ENCODE measurements around the gene TAAR5.
"Not testable (repeated sequence)": the region's sequence is repeated elsewhere in the genome, so short reads cannot be mapped to it uniquely, and the experiment has no call there.

The TAAR5 gene, protein sequence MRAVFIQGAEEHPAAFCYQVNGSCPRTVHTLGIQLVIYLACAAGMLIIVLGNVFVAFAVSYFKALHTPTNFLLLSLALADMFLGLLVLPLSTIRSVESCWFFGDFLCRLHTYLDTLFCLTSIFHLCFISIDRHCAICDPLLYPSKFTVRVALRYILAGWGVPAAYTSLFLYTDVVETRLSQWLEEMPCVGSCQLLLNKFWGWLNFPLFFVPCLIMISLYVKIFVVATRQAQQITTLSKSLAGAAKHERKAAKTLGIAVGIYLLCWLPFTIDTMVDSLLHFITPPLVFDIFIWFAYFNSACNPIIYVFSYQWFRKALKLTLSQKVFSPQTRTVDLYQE

GRCh38 chr6:132589454-132589853, at the start of gene TAAR5:
TSS of gene TAAR5 (minus strand) at chr6:132589741. CDS start at chr6:132589686, 55 bp downstream.
- no peak for FAIRE-seq

DNA sequence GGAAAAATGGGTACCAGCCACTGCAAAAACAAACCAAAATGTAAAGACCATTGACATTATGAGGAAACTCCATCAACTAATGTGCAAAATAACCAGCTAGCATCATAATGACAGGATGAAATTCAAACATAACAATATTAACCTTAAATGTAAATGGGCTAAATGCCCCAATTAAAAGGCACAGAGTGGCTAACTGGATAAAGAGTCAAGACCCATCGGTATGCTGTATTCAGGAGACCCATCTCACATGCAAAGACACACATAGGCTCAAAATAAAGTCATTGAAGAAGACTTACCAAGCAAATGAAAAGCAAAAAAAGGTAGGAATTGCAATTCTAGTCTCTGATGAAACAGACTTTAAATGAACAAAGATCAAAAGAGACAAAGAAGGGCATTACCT, 47.6 kb upstream of the TAAR5 start:
- FAIRE-seq = not testable (repeated sequence)

DNA sequence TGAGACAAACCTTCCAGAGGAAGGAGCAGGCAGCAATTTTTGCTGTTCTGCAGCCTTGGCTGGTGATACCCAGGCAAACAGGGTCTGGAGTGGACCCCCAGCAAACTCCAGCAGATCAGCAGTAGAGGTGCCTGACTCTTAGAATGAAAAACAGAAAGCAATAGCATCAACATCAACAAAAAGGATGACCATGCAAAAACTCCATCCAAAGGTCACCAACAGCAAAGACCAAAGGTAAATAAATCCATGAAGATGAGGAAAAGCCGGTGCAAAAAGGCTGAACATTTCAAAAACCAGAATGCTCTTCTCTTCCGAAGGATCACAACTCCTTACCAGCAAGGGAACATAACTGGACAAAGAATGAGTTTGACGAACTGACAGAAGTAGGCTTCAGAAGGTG, 46.4 kb upstream of the TAAR5 start:
- not testable (repeated sequence) for FAIRE-seq

- not testable (repeated sequence) for FAIRE-seq
These were observed 45.7 kb upstream of the TAAR5 start for GRCh38 chr6:132635288-132635687.

- FAIRE-seq = no peak
These were observed 45.3 kb upstream of the TAAR5 start for GRCh38 chr6:132634796-132635195.

DNA sequence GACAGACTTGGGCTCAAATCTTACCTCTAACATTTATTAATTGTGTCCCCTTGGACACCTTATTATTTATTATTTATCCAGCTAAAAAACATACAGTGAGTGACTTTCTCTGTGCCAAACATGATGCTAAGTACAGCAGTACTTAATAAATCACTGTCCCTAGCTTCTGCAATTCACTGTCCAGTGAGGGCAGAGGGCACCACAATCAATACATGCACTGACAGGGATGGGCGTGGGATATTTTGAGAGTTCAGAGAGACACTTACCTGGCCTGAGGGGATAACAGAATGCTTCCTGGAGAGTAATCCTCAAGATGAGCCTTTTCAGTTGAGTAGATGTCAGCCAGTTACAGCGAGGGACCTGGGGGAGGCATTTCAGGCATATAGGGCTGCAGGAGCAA, 43.8 kb upstream of the TAAR5 start:
- FAIRE-seq = no peak

- no peak for FAIRE-seq
These were observed 34.6 kb upstream of the TAAR5 start, which contains the start of gene TAAR2 for GRCh38 chr6:132624175-132624574. TSS of gene TAAR2 (minus strand) at chr6:132624275. CDS start at chr6:132624275, 0 bp downstream.

DNA sequence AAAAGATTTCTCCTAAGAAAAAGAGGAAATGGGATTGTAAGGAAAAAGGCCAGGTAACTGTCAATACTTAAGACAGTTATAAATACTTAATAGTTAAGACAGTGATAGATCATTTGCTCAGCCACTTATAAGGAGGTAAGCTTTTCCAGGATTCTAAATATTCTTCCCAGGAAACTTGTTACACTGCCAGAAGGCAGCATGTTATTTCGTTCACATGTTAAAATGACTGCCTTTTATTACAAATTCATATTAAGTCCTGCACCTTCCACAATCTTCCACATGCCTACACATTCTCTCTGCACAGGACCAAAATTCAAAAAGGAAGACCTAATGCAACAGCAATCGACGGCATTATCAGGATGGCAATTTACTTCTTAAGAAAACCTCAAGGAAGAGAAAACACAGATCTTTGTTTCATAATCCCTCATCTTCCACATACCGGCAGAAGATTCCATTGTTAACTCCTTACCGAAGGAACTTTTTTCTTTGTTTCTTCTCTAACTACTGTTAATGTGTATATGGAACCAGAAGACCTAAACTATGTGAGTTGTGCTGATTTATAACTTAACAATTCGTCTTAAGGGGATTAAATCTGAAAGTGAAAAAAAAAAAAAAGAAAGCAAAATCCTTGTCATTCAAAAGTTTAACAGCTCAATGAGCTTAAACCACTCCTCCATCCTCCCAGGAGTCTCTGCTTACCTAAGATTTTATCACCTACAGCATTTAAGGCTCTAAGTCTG, 33.7 kb upstream of the TAAR5 start:
- FAIRE-seq = no peak

GRCh38 chr6:132616677-132617076, 27.1 kb upstream of the TAAR5 start:
- no peak for FAIRE-seq

DNA sequence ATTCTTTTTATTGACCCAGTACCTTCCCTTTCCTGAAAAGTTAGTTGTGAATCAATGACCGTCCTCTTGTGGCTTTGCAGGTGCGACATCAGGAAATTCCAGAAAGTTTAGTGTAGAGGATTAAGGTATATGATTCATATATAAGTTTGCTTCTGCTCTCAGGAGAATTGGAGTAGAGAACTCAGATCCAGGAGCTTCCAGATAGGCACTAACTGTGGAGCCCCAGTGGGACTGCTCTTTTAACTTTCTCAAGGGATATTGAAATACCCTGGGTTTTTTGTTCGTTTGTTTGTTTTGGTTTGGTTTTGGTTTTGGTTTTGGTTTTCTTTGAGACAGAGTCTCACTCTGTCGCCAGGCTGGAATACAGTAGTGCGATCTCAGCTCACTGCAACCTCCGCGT, 25.0 kb upstream of the TAAR5 start:
- FAIRE-seq = no peak

GRCh38 chr6:132612449-132613108, 23.0 kb upstream of the TAAR5 start:
- no peak for FAIRE-seq

DNA sequence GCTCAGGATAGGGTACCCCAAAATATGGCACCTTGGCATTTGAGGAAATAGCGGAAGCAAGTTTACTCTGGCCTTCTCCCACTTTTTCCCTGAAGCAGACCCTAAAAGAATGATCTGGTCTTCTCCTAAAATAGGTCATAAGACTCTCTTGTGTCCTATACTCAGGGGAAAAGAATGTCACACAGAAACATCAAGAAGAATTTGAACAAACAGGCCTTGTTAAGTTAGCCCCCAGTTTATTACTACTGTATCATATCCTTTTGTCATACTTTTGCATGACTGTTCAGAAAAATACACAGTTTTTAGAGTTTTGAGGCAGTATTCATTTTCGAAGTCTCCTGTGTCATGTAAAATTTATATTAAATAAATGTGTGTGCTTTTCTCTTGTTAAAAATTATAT, 22.1 kb upstream of the TAAR5 start:
- no peak for FAIRE-seq

DNA sequence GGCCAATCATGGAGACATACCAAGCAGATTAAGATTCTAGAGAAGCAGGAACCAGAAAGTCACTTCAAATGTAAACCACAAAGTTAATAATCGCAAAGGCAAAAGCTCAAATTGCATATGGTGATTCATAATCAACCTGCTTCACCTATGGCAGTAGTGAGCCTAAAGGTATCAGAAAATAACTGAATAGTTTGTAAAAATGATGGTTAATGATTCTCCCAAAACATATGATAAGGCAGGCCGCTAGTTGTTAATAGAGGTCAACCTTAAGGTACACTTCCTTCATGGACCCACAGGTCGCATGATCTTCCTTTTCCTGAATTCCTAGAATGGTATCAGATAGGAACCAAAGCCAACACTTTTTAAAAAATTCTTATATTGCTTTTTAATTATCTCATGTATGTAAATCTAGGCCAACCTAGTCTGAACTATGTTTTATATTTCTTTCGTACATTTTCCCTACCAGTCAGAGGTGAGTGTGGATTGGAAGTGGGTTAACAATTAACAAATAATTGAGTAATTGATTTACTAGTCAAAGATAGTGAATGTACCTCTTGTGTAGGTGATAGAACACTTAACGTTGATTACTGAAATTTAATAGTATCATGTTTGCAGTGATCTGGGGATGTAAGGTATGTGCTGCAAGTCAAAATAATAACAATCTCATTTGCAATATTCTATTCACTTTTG, 18.1 kb upstream of the TAAR5 start:
- FAIRE-seq = no peak

DNA sequence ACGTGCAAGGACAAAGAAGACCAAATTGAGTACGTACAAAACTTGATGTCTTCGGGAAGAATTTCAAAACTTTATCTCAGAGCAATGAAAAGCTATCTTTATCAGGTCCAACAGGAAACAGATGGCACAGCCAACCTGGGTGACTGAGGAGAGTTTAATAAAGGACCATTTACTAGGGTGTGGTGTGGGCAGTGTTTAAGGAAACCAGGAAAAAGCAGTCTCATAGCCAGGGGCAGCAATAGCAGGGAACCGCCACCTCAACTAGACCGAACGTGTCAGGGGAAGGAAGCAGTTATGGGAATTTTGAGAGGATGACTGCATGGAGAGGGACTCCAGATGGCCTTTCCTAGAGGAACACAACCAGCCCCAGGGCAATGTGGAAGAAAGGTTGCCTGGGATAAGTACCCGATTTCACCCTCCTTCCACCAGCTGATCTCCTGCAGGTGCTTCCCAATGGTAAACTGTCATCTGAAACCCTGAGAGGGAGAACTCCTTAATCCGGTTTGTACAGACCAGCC, 15.2 kb upstream of the TAAR5 start:
- FAIRE-seq = no peak

- not testable (repeated sequence) for FAIRE-seq
These were observed 11.4 kb upstream of the TAAR5 start for GRCh38 chr6:132600900-132601299.

DNA sequence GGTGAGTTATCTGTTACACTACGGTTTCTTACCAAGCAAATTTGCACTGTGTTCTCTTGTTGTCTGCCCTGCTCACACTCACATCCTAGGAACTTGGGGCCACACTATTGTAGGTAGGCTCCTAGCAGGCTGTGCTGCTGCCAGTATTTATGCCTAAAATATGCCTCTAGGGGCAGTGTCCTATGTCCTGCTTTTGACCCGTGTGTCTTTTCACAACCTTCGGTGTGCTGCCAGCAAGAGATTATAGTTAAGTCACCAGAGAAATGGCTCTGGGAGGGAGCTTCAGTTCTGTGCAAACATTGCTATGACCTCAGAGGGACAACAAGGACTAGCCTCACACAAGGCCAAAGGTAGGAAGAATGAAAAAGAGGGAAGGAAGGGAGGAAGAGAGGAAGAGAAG, 8.9 kb upstream of the TAAR5 start:
- FAIRE-seq = no peak

- FAIRE-seq = no peak
These were observed 6.7 kb upstream of the TAAR5 start for GRCh38 chr6:132596201-132596600.

DNA sequence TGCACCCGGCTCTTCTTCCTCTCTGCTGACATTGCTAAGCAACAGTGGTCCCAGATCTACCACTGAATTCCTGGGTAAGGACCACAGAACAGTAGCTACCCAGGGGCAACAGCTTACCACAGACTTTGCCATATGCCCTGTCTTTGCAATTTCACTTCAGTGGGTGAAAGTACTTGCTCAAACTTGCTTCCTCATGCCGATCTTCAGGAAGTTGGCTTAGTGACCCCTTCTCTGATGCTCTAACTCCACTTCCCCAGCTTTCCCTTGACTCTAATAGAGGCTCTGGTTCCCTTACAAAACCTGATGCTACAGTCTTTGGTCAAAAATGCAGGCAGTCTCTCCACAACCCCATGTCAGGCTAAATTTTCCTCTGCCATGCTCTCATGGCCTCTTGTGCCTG, 3.3 kb upstream of the TAAR5 start:
- FAIRE-seq = no peak

DNA sequence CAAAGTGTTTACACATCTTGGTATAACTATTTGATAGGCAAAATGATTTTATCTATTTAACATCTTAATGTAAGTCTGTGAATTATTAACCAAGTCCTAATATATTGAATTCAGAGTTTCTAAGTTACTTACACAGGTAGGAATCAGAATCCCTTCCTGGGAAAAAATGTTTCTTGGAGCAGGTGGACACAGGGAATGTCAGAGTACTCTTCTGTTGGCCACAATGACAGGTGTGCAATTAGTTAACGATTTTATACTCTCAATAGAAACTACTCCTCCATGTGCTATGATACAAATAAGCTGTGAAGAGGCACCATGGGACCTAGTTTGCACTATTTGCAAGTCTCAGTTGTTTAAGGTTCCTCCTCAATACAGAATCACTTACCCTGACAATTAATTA, 821 bp upstream of the TAAR5 start:
- no peak for FAIRE-seq

- no peak for FAIRE-seq
These were observed 2.1 kb downstream of the TAAR5 start for GRCh38 chr6:132587424-132587823.

- no peak for FAIRE-seq
These were observed 4.8 kb downstream of the TAAR5 start for GRCh38 chr6:132584698-132585097.

DNA sequence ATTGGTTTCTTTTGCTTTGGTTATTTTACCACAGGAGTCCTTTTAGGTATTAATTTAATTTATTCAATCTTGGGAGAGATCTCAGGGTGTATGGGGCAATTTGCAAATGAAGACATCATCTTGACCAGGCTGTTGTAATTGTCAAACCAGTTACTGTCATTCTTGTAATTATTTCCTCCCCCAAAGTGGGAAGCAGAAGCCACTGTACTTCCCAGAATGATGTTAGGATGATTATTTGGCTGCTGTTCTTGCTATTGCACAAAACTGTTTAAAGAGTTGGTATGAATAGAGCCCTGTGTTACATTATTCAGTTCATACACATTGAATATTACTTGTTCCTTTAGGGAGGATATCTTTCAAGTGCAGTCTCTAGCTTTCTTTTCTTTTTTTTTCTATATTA, 17.8 kb downstream of the TAAR5 start:
- no peak for FAIRE-seq
